ENCODE data around the gene GAB1. TPM values are rescaled to one million over a fixed set of nuclear protein-coding genes. Genes with fewer than 3 reads are reported as not detected.

Gene GAB1
- total and polyA plus RNA-seq, 2 of the 13 experiments (the other 11 are each of a cell fraction or from before 2014, with no cell fraction given) = 8.7 to 14.7 TPM

DNA sequence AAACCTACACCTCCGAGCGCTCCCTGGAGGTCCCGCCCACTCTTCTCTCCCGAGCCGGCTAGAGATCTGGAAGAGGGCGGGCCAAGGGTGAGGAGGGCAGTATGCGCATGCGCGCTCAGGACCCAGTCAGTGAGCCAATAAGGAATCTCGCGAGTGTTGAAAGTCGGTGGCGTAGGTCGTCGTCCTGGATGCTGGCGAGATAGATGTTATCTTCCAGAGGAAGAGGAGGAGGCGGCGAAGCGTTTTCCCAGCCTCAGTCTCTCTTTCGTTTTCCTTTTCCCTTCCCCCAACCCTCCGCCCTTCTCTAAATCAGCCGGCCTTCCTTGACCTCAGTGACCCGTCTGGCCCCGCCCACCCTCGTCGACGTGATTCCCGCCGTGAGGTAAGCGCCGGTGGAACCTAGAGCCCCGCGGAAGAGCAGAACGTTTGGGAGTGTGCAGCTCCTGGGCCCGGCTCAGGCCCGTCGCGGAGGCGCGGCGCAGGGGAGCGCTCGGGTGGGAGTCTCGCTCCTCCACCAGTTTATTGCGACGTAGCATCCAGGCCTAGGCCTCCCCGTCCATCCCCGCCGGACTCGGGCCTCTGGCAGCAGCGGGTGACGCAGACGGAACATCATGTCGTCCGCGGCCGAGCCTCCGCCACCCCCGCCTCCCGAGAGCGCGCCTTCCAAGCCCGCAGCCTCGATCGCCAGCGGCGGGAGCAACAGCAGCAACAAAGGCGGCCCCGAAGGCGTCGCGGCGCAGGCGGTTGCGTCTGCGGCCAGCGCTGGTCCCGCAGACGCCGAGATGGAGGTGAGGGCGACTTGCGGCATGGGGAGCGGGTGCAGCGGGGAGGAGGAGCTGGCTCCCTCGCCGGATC lies 176.9 kb downstream of the GAB1 start, which contains the start of gene SMARCA5 (continued):
- TF ChIP-seq ZNF24 (IDR thresholded peaks at IDR 0.05) = no peak
- peak; percentile 85; the same call in 1 of the 2 replicates for TF ChIP-seq EED (CRISPR knock-in tag; IDR thresholded peaks at IDR 0.05)
- TF ChIP-seq, protein P1, sequence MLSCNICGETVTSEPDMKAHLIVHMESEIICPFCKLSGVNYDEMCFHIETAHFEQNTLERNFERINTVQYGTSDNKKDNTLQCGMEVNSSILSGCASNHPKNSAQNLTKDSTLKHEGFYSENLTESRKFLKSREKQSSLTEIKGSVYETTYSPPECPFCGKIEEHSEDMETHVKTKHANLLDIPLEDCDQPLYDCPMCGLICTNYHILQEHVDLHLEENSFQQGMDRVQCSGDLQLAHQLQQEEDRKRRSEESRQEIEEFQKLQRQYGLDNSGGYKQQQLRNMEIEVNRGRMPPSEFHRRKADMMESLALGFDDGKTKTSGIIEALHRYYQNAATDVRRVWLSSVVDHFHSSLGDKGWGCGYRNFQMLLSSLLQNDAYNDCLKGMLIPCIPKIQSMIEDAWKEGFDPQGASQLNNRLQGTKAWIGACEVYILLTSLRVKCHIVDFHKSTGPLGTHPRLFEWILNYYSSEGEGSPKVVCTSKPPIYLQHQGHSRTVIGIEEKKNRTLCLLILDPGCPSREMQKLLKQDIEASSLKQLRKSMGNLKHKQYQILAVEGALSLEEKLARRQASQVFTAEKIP (CRISPR knock-in tag; IDR thresholded peaks at IDR 0.05; ENCODE audit: borderline replicate concordance) = no peak
- TF ChIP-seq, protein P2, sequence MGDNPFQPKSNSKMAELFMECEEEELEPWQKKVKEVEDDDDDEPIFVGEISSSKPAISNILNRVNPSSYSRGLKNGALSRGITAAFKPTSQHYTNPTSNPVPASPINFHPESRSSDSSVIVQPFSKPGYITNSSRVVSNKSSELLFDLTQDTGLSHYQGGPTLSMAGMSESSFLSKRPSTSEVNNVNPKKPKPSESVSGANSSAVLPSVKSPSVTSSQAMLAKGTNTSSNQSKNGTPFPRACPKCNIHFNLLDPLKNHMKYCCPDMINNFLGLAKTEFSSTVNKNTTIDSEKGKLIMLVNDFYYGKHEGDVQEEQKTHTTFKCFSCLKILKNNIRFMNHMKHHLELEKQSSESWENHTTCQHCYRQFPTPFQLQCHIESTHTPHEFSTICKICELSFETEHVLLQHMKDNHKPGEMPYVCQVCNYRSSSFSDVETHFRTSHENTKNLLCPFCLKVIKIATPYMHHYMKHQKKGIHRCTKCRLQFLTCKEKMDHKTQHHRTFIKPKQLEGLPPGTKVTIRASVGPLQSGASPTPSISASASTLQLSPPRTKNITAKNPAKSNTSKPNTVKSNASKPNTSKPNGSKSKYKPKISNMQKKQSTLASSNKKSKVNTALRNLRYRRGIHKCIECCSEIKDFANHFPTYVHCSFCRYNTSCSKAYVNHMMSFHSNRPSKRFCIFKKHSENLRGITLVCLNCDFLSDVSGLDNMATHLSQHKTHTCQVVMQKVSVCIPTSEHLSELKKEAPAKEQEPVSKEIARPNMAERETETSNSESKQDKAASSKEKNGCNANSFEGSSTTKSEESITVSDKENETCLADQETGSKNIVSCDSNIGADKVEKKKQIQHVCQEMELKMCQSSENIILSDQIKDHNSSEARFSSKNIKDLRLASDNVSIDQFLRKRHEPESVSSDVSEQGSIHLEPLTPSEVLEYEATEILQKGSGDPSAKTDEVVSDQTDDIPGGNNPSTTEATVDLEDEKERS (CRISPR knock-in tag; IDR thresholded peaks at IDR 0.05) = peak; percentile 88
- 0 out of 2 replicates have a peak, but pooled peaks have one; percentile 61 for TF ChIP-seq ZNF674 (CRISPR knock-in tag; IDR thresholded peaks at IDR 0.05; ENCODE audit: low read depth)
- TF ChIP-seq ZNF256 (CRISPR knock-in tag; conservative IDR thresholded peaks at IDR 0.05) = no peak
- TF ChIP-seq NR2C2 (CRISPR knock-in tag; IDR thresholded peaks at IDR 0.05; ENCODE audit: borderline replicate concordance) = peak; percentile 92
- TF ChIP-seq, protein P3, sequence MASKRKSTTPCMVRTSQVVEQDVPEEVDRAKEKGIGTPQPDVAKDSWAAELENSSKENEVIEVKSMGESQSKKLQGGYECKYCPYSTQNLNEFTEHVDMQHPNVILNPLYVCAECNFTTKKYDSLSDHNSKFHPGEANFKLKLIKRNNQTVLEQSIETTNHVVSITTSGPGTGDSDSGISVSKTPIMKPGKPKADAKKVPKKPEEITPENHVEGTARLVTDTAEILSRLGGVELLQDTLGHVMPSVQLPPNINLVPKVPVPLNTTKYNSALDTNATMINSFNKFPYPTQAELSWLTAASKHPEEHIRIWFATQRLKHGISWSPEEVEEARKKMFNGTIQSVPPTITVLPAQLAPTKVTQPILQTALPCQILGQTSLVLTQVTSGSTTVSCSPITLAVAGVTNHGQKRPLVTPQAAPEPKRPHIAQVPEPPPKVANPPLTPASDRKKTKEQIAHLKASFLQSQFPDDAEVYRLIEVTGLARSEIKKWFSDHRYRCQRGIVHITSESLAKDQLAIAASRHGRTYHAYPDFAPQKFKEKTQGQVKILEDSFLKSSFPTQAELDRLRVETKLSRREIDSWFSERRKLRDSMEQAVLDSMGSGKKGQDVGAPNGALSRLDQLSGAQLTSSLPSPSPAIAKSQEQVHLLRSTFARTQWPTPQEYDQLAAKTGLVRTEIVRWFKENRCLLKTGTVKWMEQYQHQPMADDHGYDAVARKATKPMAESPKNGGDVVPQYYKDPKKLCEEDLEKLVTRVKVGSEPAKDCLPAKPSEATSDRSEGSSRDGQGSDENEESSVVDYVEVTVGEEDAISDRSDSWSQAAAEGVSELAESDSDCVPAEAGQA (IDR thresholded peaks at IDR 0.05; ENCODE audit: low read depth) = peak; percentile 24
- TF ChIP-seq, protein P3 (CRISPR knock-in tag; IDR thresholded peaks at IDR 0.05; ENCODE audit: borderline replicate concordance) = no peak
- peak; percentile 75 for TF ChIP-seq ZBTB21 (CRISPR knock-in tag; IDR thresholded peaks at IDR 0.05)
- no peak for TF ChIP-seq PCBP1 (IDR thresholded peaks at IDR 0.05; ENCODE audit: borderline replicate concordance, low read depth, low read length)
- 0 out of 2 replicates have a peak, but pooled peaks have one; percentile 23 for TF ChIP-seq ZNF44 (CRISPR knock-in tag; IDR thresholded peaks at IDR 0.05)
- no peak for TF ChIP-seq MAFF (IDR thresholded peaks at IDR 0.05; ENCODE audit: low read depth, low read length)
- TF ChIP-seq, protein P4, sequence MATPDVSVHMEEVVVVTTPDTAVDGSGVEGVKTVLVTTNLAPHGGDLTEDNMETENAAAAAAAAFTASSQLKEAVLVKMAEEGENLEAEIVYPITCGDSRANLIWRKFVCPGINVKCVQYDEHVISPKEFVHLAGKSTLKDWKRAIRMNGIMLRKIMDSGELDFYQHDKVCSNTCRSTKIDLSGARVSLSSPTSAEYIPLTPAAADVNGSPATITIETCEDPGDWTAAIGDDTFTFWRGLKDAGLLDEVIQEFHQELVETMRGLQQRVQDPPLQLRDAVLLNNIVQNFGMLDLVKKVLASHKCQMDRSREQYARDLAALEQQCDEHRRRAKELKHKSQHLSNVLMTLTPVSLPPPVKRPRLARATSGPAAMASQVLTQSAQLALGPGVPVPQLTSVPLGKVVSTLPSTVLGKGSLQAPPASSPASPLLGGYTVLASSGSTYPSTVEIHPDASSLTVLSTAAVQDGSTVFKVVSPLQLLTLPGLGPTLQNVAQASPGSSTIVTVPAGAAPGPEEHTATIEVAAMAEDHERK (CRISPR knock-in tag; IDR thresholded peaks at IDR 0.05; ENCODE audit: low read depth) = no peak
